Stimulated activated CD8-positive, alpha-beta memory T cell treated with anti-CD3 and anti-CD28 coated beads, Interleukin-15, amount 100 ng/mL, for 1 hour (primary cell): Measurements from ENCODE around the gene MYO15A.
"Not testable (repeated sequence)": the region's sequence is repeated elsewhere in the genome, so short reads cannot be mapped to it uniquely, and the experiment has no call there.

ENCODE experiments used
- DNase-seq: peaks from one replicate; pipeline ENCODE4 v3.0.0-alpha.2; 2020; ENCODE audit warnings: low read depth

MYO15A gene

DNA sequence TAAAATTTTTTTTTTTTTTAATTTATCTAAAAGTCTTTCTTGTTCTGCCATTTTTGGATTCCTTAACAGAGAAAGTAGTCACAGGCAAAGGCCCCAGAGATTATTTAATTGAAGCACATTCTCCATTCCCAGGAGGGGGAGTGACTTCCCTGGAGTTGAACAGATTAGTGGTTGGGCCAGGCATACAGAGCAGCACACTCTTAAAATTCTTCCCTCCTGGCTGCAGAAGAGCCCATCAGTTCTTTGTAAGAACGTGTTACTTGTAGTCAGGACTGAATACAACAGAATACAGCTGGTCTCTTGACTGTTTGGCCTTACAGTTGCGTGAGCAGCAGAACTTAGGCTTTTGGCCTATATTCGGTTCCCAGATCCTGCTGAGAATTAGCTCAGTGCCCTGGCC, 76.8 kb downstream of the MYO15A start:
- no peak for DNase-seq

DNA sequence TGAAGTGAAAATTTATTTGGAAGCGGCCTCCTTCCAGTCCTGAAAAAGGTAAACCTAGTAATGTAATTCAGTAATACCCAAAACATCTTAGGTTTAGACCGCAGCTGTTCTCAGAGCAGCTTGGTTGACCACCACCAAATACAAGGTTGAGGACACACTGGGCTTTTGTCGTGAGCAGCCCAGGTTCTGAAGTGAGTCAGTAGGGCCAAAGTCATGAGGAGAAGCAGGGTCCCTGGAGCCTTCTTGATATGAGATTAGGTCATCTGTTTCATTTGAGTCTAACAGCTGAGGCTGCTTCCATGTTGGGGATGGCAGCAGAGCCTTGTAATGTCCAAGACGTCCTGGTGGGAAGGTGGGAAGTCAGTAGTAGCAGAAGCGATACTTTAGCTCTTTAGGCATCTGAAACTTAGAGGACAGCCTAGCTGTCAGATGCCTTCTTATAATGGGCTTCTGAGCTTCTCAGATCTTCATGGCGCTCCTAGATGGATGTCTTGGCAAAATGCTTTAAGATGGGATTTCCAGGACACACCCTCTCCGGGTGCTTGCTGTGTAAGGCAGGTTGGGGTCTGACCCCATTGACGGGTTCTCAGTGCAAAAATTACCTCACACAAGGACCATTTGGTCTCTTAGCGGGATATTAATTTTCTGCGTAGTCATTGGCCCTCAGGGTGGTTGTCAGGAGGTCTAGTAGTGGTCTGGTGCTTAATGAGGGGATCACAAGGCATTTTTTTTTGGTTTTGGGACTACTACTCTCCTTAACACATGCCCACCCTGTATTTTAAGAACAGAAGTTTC, 77.5 kb downstream of the MYO15A start:
- DNase-seq = no peak

DNA sequence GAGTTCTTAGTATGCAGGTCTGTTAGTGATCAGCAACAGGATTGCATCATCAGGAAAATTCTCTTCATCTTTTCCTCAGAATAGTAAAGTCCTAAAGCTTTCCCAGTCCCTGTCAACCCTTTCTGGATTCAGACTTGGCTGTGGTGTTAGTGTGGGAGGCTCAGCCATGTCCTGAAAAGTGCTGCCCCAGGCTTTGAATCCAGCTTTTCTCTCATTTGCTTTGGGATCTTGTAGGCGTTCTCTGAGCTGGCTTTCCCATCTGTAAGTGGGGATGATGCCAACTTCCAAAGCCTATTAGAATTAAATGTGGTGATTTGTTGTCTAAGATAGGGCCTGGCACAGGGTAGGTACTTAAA, 78.0 kb downstream of the MYO15A start:
- DNase-seq = no peak

DNA sequence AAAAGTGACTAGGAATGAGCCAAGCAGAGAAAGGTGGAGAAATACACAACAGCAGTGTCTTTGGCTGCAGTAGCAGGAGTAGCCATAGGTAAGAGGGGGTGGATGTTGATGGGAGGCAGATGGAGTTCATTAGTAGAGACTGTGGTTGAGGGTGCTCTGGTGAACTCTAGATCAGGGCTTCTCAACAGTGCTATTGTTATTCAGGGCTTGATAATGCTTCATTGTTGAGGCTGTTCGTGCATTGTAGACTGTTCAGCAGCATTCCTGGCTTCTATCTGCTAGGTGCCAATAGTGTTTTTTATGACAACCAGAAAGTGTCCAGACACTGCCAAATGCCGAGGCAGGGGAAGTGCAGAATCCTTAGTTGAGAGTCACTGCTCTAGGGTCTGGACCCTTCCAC, 78.7 kb downstream of the MYO15A start:
- no peak for DNase-seq

GRCh38 chr17:18187821-18188761, 79.5 kb downstream of the MYO15A start:
- DNase-seq = no peak

DNA sequence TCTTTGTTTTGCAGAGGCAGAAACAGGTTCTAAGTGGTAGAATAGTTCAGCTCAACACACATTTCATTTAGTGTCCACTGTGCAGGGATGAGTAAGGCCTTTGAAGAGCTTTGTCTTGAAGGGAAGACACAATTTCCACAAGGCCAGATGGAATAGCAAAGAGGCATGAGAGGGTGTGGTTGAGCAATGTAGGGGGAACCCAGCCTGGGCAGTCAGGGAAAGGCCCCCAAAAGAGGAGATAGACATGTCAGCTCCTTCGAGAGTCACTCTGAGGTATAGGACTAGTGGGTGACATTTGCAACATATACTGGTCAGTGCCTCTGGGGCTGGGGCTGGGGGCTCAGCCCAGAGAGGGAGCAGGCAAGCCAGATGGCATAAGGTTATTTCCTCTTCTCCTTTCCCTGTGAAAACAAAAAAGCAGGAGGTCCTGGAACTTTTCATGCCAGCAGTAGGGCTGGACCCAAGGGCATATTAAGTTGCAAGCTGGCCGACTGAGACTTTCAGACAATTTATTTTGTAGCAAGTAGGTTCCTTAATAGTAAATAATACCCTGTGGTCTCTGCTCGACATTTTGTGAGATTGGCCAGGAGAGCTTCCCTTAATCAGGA, 82.2 kb downstream of the MYO15A start:
- no peak for DNase-seq

- DNase-seq = no peak
Measured at GRCh38 chr17:18191236-18191667, 82.7 kb downstream of the MYO15A start.

- DNase-seq = no peak
Measured at GRCh38 chr17:18191967-18192366, 83.4 kb downstream of the MYO15A start.

- no peak for DNase-seq
Measured at GRCh38 chr17:18194394-18194793, 85.8 kb downstream of the MYO15A start.

DNA sequence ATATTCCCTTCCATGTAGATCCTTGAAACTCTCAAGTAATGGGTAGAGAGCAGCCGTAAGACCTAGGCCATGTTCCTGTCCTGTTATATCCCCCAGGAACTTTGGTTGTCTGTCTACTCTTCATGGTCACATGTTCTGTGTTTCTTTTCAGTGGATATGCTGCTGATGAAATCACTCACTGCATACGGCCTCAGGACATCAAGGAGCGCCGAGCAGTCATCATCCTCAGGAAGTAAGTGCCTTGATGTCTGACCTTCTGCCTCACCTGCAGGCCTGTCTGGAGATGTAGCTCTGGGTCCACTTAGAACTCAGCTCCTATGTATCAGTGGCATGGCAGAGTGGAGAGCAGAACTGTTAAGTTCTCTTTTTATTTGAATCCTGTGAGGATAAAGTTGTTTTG, 86.2 kb downstream of the MYO15A start:
- DNase-seq = no peak

DNA sequence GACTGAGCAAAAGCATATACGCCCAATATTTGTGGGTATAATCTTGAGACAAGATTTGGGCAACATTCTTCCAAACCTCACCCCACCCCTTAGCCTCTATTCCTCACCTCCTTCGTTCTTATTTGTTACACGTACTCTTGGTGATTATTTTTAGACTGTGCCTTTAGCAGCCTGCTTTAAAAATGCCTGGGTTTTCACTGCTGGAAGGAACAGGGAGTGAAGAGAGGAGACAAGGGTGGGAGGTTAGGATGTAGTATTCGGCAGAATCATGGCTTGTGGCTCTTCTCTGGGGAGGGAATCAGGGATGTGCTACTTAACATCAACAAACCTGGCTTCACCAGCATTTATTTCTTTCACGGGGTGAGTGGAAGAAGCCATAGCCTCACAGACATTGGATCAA, 86.7 kb downstream of the MYO15A start:
- no peak for DNase-seq

DNA sequence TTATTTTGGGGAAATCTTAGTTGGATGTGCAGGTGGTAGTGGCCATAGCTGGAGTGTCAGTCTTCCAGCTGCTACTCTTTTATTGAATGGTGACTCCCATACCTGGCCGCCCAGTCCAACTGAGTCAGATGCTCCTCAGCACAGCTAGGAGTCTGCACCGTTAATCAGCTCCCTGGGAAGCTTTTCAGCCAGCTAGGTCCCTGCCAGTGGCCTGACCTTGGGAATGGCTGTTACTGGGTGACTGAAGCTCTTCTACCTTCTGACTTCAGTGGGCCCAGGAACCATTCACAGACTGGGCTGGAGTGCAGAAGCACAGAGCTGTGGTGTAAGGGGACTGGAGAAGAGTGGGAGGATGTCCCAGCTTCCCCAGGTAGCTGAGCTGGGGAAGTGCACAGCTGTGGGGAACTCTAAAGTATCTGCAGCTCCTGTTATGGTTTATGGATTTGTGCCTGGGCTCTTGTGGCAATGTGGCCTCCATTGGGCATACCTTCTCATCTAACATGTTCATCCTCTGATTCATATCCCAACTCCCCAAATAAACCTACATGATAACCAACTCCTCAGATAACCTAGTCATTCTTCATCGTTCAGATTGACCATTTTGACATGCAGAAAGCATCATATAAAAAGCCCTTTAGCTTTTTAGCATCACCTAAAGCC, 89.1 kb downstream of the MYO15A start:
- no peak for DNase-seq

DNA sequence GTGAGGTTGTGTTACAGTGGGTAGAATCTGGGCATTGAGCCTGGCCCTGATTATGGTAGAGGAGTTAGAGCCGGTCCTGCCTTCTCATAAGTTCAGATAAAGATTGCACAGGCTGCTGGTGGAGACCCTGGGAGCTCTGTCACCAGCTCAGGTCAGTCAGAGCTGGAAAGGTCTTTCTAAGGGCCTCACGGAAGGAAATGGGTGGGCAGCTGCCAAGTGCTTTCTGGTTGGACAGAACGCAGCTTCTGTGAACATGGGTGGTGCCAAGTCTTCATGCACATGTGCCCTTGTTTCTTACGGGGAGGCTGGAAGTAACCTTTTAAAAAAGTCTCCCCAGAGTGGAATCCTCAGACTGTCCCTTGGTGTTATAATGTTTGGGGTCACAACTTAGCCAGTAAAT, 90.0 kb downstream of the MYO15A start:
- DNase-seq = no peak

- DNase-seq = no peak
Measured at GRCh38 chr17:18201108-18201507, 92.6 kb downstream of the MYO15A start.

DNA sequence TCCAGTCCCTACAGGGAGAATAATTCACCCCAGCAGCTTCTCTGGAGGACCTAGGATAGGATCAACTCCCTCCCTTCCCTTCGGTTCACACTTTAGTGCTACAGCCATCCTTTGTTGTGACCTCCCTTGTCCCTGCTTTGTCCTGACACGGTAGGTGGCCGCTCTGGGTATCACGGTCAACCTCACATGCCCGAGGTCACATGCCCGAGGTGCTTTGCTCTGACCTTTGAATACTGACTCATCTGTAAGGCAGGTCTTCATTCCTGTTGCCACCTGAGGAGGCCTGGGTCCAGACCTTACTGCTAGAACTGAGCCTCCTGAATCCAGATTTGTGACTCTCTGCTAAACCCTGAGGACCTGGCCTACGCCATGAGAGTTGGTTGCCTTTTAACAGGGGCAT, 94.8 kb downstream of the MYO15A start:
- DNase-seq = no peak

DNA sequence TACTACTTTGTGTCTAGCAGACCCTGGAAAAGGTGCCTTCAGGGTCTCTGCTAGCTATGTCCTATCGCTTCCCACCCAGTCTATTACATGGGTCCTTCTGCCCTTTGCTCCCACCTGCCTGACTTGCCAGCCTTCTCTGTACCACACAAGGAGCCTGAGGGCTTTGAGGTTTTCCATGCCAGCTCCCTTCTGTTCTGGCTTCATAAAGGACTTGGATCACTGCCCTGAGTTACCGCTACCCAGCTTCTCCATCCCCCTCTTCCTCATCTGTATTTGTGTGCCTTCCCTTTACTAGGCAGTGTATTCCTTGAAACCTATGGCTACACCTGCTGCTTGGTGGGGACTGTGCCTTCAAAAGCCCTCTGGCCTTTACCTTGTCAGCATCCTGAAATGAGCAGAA, 97.3 kb downstream of the MYO15A start:
- no peak for DNase-seq

GRCh38 chr17:18206962-18207361, 98.4 kb downstream of the MYO15A start:
- no peak for DNase-seq

DNA sequence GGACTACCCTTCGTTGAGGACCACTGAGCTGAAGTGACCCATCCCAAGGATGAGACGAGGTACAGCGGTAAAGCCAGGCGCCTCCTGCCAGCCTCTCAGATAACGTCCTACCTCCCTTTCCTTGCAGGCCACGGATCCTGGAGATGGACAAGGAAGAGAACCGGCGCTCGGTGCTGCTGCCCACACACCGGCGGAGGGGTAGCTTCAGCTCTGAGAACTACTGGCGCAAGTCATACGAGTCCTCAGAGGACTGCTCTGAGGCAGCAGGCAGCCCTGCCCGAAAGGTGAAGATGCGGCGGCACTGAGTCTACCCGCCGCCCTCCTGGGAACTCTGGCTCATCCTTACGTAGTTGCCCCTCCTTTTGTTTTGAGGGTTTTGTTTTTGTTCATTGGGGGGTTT, 99.5 kb downstream of the MYO15A start:
- no peak for DNase-seq

GRCh38 chr17:18213666-18214270, 105.2 kb downstream of the MYO15A start:
- DNase-seq = no peak

- DNase-seq = not testable (repeated sequence)
Measured at GRCh38 chr17:18216906-18217305, 108.3 kb downstream of the MYO15A start.

GRCh38 chr17:18217412-18218015, 109.0 kb downstream of the MYO15A start:
- DNase-seq = peak; percentile 55
